Heart left ventricle (tissue), 16 donors: Measurements from ENCODE around the gene SSBP2. TPM values are rescaled to one million over a fixed set of nuclear protein-coding genes. Genes with fewer than 3 reads are reported as not detected.

ENCODE experiments used
- ATAC-seq, 4 donors: fragments of 200-7000 bp; cut with Tn5 transposase; one replicate each; pipeline ENCODE4 v1.9.1; 2020 to 2022; ENCODE audit warnings: moderate library complexity in 4 of 4, mild to moderate bottlenecking in 3 of 4, moderate number of reproducible peaks in 1 of 4
- DNase-seq, 5 donors: peaks; one replicate each; pipeline ENCODE4 v3.0.0-alpha.2; 2020
- H3K27ac ChIP-seq, 12 donors: fragments of 200-600 bp; sonication (generic) in 4 of 12; one replicate each; pipeline versions ENCODE4 v1.5.0 to v1.8.0; 2016 to 2022; ENCODE audit warnings: mild to moderate bottlenecking in 2 of 12
- H3K27me3 ChIP-seq, 9 donors: fragments of 200-600 bp; sonication (generic) in 2 of 9; one replicate each; pipeline versions ENCODE4 v1.5.1 to v1.8.0; 2016 to 2022; ENCODE audit warnings: mild to moderate bottlenecking in 3 of 9
- H3K36me3 ChIP-seq, 9 donors: fragments of 200-600 bp; sonication (generic) in 2 of 9; one replicate each; pipeline versions ENCODE4 v1.5.0 to v1.8.0; 2018 to 2022; ENCODE audit warnings: mild to moderate bottlenecking in 2 of 9
- H3K4me1 ChIP-seq, 12 donors: fragments of 200-600 bp; sonication (generic) in 4 of 12; one replicate each; pipeline versions ENCODE4 v1.5.0 to v1.8.0; 2016 to 2022; ENCODE audit warnings: mild to moderate bottlenecking in 3 of 12
- H3K4me3 ChIP-seq, 12 donors: fragments of 200-600 bp; sonication (generic) in 4 of 12; one replicate each; pipeline versions ENCODE4 v1.5.0 to v1.8.0; 2017 to 2022; ENCODE audit warnings: mild to moderate bottlenecking in 9 of 12, moderate library complexity in 4 of 12
- H3K9me3 ChIP-seq, 12 donors: fragments of 200-600 bp; sonication (generic) in 4 of 12; one replicate each; pipeline versions ENCODE4 v1.5.0 to v1.8.0; 2016 to 2022; ENCODE audit warnings: mild to moderate bottlenecking in 1 of 12
- POLR2A ChIP-seq, 2 donors: fragments of 450-650 bp; IDR thresholded peaks; one replicate each; pipeline ENCODE4 v1.6.1; 2017; ENCODE audit warnings: antibody characterized with exemption in 2 of 2, mild to moderate bottlenecking in 2 of 2, moderate library complexity in 2 of 2
- WGBS, 4 donors: extraction: QIAGEN DNeasy Blood & Tissue Kit in 2 of 4; methylation state at CpG; one replicate each; pipeline versions ENCODE4 v1.1.5 to v1.1.7; 2013 to 2018; 5-methylcytosine and 5-hydroxymethylcytosine counted together
- intact Hi-C, 10 donors: fragments of 100-400 bp; cut with DNase I; formaldehyde crosslinking; loops; one replicate each; pipeline versions ENCODE4 v1.11.1 to v1.14.2; 2022
- polyA plus RNA-seq, 2 donors: library from polyadenylated mRNA; stranded (reverse); fragments of 200-250 nt; gene quantifications; one replicate each; pipeline ENCODE4 v1.2.3, GENCODE V29; 2013
- total RNA-seq, 9 donors: library from RNA; depleted of rRNA in 2 of 9; stranded (reverse); fragments of >200 nt in 2 of 9; fragmentation: NEBNext Ultra II Directional in 3 of 9; extraction: Animal tissue kit (Norgen Biotek cat#: 25700) in 3 of 9; gene quantifications; one replicate each; pipeline versions ENCODE4 v1.1.0 to v1.2.4, GENCODE V29; 2016 to 2023
- TF ChIP-seq, protein P1 (sequence below), 12 donors: fragments of 200-600 bp; sonication (generic) in 4 of 12; IDR thresholded peaks; one replicate each; pipeline versions ENCODE4 v1.5.0 to v1.8.0; 2018 to 2022; ENCODE audit warnings: antibody characterized with exemption in 12 of 12, mild to moderate bottlenecking in 5 of 12
- donor health status: ischemic (EF 13 %, LVEDD 7.1; RV severe dilation, severe dysfunction).
- donor health status: healthy with polysubstance abuse.
- donor health status: DM: no; HTN: yes; CAD: no.
- donor health status: DM: no; HTN: no; CAD: no.
- donor health status: ischemic (EF 25% LVEDD 6.9; RV normal size, moderate dysfunction).
- donor health status: ischemic (EF 25% LVEDD 5.7; RV mildly dilated, moderate dysfunction).
- donor health status: healthy.
- donor health status: DM: yes; HTN: yes; CAD: no.
- donor health status: ischemic (EF 35%, LVEDD 5.7; RV mildly dilated, moderate dysfunction).
- donor health status: nonischemic (EF 11% LVEDD 7.7; RV severe dilation, severe dysfunction).
- donor health status: DM: yes; HTN: yes; CAD: no.
- donor health status: PGD.
- donor health status: ischemic (EF 29% LVEDD 5.4; RV normal size, mild dysfunction).
- donor health status: nonischemic (EF 23%, LVEDD 6.1; RV moderate dilation, normal function).

Gene SSBP2
- total and polyA plus RNA-seq, 11 donors, result 25.6 to 98.1 (median 50.7) TPM

DNA sequence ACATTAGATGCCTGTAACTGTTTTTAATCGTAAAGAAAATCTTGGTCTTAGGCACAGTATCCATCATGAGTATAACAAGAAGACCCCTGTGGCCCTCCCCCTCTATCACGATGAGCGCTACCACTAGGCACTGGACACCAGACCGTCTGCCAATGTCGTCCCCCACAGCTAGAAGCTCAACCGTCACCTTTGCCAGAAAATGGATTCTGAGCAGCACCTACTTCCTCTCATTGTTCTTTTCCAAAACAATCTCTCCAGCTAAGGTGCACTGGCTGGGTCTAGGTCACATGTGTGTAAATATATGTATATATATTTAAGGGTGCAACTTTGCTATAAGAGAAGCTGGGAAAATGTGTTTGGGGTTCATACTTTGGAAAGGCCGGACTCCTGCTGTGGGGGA lies 15.7 kb upstream of the SSBP2 start:
- 76 to 92% (median 79%) methylated on average over 7 of the region's 7 CpGs for WGBS, 4 donors
- no peak for TF ChIP-seq POLR2A (IDR thresholded peaks at IDR 0.05)
- TF ChIP-seq, protein P1, sequence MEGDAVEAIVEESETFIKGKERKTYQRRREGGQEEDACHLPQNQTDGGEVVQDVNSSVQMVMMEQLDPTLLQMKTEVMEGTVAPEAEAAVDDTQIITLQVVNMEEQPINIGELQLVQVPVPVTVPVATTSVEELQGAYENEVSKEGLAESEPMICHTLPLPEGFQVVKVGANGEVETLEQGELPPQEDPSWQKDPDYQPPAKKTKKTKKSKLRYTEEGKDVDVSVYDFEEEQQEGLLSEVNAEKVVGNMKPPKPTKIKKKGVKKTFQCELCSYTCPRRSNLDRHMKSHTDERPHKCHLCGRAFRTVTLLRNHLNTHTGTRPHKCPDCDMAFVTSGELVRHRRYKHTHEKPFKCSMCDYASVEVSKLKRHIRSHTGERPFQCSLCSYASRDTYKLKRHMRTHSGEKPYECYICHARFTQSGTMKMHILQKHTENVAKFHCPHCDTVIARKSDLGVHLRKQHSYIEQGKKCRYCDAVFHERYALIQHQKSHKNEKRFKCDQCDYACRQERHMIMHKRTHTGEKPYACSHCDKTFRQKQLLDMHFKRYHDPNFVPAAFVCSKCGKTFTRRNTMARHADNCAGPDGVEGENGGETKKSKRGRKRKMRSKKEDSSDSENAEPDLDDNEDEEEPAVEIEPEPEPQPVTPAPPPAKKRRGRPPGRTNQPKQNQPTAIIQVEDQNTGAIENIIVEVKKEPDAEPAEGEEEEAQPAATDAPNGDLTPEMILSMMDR (IDR thresholded peaks at IDR 0.05), result no peak
- H3K27ac ChIP-seq, result no peak overlapping the region
- ATAC-seq (no peak), DNase-seq (no peak)
- H3K4me3 ChIP-seq, result no peak overlapping the region
- intact Hi-C loops, result no loop called here
- H3K27me3 ChIP-seq, result no peaks in the 10 kb centered on the region
- no peaks in the 10 kb centered on the region for H3K36me3 ChIP-seq
- no peaks in the 10 kb centered on the region for H3K9me3 ChIP-seq
- H3K4me1 ChIP-seq, result peaks cover 0 to 12% (median 0%) of the 10 kb centered on the region in 12 donors

DNA sequence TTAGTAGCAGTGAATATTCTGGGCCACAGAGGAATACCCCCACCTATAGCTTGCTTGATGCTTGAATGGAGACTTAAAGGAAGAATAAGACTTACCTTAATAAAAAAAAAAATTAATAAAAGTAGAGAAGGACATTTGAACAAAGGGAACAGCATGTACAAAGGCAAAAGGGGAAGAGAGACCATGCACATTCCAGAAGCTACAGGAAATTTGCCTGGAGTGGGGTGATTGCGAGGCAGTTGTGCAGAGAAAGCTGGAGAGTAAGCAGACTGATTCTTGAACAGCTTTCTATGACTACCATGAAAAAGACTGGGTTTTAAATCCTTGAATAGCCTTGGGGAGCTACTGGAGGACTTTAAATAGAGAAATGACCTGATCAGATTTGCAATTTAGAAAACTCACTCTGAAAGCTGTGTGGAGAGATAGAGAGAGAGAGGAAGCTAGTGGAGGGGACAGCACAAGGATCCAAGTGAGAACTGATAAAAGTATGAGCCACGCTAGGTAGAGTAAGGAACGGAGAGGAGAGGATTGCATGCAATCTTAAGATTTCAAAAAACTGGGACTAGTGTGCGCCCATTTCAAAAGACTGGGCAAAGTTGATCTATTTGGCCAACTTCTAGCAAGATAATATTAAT lies 12.5 kb upstream of the SSBP2 start:
- ATAC-seq, result no peak
- no peaks in the 10 kb centered on the region for H3K9me3 ChIP-seq
- H3K27me3 ChIP-seq, result no peaks in the 10 kb centered on the region
- no peaks in the 10 kb centered on the region for H3K36me3 ChIP-seq
- DNase-seq, result no peak
- no peak overlapping the region for H3K4me3 ChIP-seq
- TF ChIP-seq, protein P1 (IDR thresholded peaks at IDR 0.05), result no peak
- no peak for TF ChIP-seq POLR2A (IDR thresholded peaks at IDR 0.05)
- intact Hi-C loops, result no loop called here
- 90 to 95% (median 92%) methylated on average over 4 of the region's 4 CpGs for WGBS, 4 donors
- peak overlapping the region in 1 of 12 donors; percentile 2 for H3K27ac ChIP-seq
- H3K4me1 ChIP-seq, result peaks cover 0 to 34% (median 0%) of the 10 kb centered on the region in 12 donors

DNA sequence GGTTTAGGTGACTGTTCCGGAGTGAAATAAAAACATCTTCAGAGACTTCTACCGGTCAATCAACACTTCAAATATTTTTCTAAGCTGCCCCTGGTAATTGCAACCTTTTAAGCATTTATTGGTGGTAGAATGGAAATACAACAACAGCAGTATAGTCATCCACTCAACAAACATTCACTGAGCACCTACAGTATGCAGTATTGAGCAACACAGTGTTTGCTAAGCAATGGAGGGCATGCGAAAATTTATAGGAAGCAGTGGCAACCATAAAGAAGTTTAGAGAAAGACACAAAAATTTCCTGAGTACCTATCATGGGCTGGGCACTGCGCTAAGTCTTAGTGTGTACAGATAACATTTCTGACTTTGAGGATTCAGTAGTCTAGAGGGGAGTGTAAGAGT lies 12.0 kb upstream of the SSBP2 start:
- intact Hi-C loops, result no loop called here
- no peaks in the 10 kb centered on the region for H3K27me3 ChIP-seq
- ATAC-seq (no peak), DNase-seq (no peak)
- peaks cover 0 to 34% (median 0%) of the 10 kb centered on the region in 12 donors for H3K4me1 ChIP-seq
- no peaks in the 10 kb centered on the region for H3K9me3 ChIP-seq
- TF ChIP-seq, protein P1 (IDR thresholded peaks at IDR 0.05), result no peak
- no peak for TF ChIP-seq POLR2A (IDR thresholded peaks at IDR 0.05)
- H3K36me3 ChIP-seq, result no peaks in the 10 kb centered on the region
- no peak overlapping the region for H3K4me3 ChIP-seq
- 90 to 98% (median 96%) methylated on average over 4 of the region's 4 CpGs for WGBS, 4 donors
- H3K27ac ChIP-seq, result peak overlapping the region in 1 of 12 donors; percentile 2

DNA sequence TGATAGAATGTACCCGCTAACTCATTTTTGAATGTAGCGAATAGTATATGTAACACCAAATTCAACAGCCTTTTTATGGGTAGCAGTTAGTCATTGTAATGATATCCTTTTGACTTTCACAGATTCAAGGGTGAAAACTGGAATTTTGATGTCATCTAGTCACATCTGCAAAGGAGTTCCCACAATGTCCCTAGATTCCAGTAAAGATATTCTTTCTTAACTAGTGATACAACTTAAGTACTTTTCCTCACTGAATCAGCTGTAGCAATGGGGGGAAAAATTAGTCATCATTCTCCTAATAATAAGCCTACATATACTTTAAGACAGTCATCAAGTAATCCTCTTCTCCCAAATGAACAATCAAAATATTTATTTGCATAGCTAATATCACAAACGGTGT lies 11.5 kb upstream of the SSBP2 start:
- 93 to 98% (median 93%) methylated on average over 3 of the region's 3 CpGs for WGBS, 4 donors

More for the DNA sequence above, 11.5 kb upstream of the SSBP2 start:
- Histone ChIP-seq H3K27ac (no peak overlapping the region), H3K9me3 (no peaks in the 10 kb centered on the region), H3K27me3 (no peaks in the 10 kb centered on the region), H3K4me3 (no peak overlapping the region), H3K4me1 (peaks cover 0 to 34% (median 0%) of the 10 kb centered on the region in 12 donors), H3K36me3 (no peaks in the 10 kb centered on the region)
- ATAC-seq, result no peak
- TF ChIP-seq POLR2A (IDR thresholded peaks at IDR 0.05), result no peak
- TF ChIP-seq, protein P1 (IDR thresholded peaks at IDR 0.05), result no peak
- intact Hi-C loops, result no loop called here
- no peak for DNase-seq
